Activated effector memory CD4-positive, alpha-beta T cell treated with Interleukin-2 at 50 U/mL for 16 hours (primary cell): ENCODE results near the gene MAP2K6.
"Not testable (repeated sequence)": the region's sequence is repeated elsewhere in the genome, so short reads cannot be mapped to it uniquely, and the experiment has no call there.

Source experiments
- DNase-seq: peaks from one replicate; pipeline ENCODE4 v3.0.0-alpha.2; 2020

The MAP2K6 gene

DNA sequence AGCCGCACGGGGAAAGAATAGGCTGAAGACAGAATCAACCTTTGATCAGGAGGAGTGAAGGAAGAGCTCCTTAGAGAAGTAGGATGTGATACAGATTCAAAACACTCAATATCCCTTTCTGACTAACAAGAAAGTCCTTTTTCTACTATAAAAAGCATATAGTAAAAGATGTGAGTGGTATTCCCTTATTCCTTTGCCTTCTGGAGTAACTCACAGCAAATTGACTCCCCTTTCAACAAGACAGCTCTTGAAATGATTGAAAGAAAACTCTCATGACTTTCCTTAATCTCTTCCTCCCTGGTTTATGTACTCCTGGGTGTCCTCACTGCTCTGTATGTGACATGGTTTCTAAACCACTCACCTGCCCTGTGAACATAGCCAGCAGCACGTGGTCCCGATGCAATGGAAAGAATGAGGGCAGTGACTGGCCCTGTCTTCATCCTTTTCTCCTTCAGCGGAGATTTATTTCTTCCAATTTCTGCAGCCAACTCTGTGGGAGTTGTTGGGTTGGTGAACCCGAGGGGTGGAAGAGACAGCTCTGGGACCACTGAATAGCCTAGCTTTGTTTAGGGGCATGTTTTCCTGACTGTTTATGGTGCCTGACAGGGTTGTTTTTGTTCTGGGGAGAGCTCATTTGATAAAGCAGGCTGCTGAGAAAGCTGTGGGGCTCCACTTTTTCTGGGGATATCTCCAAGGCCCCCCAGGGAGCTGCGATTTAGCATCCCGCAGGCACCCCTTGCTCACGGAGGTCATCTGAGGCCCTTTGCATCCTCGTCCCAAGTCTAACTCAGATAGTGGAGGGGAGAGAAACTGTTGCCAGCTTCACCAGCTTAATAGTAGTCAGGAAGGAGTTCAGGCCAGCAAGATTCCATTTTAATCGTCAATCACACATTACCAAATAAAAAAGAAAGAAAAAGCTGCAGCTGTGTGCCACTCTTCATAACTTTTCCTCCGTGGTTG lies 46.7 kb downstream of the MAP2K6 start:
- DNase-seq = no peak

DNA sequence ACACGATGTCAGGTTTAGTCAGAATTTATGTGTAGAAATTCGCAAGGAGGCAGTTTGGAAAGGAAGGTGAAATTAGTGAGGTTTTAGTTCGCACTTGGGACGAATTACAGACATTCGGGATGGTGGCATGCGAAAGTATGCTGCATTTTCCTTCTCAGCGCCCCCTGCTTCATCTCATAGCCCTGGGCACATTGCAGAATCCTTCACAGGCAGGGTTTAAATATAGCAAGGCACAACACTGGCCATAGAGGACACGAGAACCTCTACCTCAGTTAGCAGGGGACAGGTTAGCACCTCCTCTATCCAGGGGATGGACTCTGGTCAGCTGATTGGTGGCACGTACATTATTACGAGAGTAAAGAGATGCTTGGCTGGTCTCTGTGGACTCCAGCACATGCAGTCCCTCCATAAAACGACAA lies 47.5 kb downstream of the MAP2K6 start:
- no peak for DNase-seq

DNA sequence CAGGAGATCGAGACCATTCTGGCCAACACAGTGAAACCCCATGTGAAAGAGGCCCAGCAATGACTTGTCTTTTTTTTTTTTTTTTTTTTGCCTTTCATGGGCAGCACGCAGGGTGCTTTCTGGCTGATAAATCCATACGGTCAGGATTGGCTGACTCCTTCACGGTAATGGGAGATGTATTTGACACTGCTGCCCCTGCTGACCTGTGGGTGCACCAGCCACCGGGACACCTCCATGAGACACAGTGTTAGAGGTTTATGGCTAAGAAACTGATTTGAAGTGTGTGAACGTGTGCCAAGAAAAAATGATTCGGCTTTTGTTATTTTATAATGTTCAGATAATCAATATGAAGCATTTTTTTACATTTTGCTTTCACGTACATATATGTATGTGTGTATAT lies 48.4 kb downstream of the MAP2K6 start:
- DNase-seq = no peak

DNA sequence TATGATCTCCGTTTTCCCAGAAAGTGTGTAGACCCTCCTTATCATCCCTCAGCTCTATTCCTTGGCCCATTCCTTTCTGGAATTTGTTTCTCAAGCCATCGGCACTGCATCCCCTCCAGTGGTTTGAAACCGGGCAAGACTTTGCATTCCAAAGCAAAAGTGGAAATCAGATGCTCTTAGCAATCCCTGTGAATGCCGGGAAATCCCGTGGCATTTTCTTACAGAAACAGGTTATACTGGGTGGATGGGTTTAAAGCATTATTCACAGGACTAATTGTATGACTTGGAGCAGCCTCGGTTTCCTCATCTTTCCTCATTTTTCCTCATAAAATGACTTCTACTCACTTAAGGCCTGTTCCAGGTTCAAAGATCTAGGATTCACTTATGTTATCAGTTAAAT lies 52.0 kb downstream of the MAP2K6 start:
- no peak for DNase-seq

DNA sequence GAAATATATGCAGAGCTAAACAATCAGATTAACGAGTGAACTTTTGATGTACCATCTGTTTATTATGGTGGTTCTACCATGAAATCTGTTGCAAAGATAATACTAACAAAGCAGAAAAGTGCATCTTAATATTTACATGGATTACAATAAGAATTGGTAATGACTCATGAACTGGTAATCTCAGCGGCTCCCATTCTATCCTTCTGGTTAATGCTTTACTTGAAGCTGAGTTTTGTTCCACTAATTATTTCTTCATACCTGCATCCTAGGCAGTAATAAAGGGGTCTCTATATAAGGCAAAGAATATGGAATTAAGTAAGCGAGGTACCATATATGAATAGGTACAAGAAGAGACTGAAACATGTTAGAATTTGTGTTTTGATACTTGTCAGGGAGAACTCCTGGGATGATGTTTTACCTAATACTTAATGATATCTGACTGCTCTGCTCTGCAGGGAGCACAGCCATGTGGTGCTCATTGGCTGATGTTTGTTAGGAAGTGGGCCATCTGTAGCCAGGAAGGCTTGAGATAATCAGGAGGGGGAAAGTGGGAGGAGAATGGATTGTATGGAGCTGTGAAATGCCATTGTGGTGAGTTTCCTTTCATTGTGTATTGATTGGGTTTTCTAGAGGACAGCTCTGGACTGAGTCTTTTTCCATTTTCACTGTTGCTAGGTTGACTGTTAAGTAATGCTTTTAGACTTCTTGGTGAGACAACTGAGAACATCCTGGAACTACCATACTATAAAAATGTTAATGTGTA lies 52.6 kb downstream of the MAP2K6 start:
- no peak for DNase-seq

DNA sequence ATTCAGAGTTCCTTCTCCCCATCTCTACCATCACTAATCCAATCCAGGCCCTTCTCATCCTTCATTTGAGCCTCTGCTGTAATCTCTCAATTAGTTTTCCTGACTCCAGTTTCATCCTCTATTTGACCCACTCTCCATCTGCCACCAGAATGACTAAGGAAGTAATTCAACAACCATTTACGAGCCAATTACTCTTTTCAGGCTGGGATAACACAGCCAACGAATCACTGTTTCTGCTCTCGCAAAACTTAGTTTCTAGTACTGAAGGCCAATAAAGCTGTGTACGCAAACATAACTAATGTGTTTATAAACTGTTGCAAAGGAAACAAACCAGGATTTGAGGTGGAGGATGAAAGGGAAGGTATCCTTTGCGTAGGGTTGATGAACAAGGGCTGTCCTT lies 53.7 kb downstream of the MAP2K6 start:
- DNase-seq = no peak

DNA sequence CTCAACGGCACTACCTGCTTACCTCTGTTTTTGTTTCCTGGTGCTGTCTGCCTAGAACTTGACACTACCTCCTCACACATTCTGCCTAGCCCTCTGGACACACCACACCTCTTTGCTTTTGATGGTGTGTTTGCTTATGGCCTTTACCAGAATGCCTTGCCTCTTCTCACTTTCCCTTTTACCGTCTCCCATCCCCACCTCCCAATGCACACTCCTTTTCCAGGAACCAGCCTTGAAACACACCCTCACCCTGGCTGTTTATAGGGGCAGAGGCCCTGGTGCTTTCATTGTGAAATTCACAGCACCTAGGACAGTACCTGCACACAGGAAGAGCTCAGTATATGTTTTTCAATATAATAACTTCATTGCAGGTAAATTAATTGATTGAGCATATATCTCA lies 56.2 kb downstream of the MAP2K6 start:
- DNase-seq = no peak

DNA sequence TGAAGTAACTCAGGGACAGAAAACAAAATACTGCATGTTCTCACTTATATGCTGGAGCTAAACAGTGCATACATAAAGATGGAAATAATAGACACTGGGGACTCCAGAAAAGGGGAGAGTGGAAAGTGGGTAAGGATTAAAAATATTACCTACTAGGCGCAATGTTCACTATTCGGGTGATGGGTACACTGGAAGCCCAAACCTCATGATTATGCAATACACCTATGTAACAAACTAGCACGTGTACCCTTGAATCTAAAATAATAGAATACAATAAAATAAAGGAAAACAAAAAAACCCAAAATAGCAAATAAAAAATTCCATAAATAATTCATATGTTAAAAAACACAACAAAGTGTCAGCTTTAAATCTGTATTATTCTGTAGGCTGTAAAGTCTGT lies 56.9 kb downstream of the MAP2K6 start:
- DNase-seq = no peak

DNA sequence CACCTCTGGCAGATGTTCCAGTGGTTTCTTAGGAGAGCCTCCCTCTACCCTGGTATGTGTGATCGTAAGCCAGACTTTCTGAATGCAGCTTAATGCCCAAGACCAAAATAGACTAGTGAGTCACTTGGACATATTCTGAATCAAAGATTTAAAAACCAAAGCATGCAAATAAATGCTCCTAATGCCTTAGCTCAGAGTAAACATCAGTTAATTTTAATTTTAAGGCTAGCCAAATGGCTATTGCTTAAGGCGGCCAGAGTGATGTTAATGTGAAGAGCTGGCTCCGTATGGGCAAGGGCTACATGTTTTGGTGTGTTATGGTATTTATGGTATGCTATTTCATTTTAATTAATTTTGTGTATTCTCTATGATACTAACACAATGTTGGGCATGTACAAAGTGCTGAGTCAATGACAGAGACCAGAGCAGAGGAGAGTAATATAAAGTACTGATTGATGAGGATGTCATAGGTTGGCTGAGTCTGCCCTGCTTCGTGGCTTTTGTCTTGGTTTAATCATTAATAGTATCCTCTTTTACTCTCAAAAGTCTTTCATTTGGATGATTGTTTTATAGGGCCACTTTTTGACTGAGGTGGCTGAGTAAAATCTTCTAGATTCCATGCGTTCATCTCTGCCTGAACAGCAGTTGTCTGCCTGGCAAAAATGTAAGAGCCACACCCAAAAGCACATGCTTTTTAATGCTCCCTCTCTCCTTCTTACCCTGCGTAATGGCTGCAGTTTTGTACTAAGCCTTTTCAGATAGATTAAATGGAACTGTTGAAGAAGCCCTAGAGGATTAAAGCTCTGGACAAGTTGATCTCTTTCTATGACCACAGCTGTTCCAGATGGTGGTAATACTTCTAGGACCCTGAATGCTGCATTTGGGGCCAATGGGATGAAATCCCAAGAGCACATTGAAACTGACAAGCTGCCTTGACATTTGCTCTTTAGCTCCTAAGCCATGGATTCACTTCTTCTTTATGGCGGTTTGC lies 59.6 kb downstream of the MAP2K6 start:
- DNase-seq = no peak

DNA sequence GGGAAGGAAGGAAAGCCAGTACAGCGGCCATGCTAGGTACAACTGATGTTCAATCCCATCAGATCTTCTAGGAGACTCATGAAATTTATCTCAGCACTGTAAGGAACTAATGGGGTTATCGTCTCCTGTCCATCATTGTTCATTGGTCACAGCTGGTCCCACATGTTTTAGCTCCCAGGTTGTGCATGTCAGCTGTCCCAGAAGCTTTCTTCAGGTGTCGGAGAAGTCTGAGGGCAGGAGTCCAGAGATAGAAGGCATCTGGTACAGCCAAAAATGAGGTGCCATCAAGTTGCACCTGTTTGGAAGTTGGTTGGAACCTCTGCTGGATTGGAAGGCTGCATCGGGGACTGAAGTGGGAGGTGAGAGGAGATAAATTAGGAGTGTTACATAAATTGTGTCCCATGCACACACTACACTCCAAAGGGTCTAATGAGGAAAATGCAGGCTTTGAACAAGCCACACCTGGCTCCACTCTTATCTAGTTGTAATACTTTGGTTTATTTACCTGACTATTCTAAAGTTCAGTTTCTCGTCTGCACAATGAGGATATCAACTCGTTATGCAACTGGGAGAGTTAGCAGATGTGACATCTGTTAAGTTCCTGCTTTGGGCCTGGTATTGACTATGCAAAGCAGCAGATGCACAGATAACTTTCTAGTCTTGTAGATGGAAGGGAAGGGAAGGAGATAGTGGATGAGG lies 62.9 kb downstream of the MAP2K6 start:
- DNase-seq = no peak

DNA sequence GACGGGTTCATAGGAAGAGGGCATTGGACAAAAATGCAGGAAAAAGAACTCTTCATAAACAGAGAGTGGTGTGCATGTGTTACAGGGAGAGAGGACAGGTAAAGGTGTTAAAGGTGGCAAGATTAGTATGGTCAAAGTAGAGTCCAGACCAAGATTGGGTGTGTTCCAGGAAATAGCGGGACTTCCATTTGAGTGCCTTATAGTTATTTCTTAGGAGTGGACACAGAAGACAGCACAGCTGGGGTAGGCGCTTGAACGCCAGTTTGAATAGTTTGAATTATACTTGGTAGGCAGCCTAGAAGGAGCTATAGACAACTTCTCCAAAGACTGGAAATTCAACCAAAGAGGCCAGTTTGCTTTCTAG lies 63.4 kb downstream of the MAP2K6 start:
- DNase-seq = no peak

DNA sequence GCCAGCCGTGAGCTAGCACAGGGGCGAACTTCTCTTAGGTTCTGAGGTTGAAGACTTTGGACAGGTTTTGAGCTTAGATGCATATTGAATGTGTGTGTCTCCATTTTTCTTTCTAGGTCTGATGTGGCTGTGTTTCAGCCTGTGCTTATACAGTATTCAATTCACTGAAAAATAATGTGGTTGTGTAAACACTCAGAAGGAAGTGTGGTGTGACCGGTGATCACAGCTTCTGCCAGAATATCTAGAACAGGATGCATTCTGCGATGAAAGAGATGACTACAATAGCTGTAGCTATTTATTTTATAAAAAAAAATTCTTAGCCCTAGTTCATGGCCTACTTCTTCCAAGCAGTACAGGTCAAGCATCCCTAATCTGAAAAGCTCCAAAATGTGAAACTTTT lies 64.4 kb downstream of the MAP2K6 start:
- no peak for DNase-seq

DNA sequence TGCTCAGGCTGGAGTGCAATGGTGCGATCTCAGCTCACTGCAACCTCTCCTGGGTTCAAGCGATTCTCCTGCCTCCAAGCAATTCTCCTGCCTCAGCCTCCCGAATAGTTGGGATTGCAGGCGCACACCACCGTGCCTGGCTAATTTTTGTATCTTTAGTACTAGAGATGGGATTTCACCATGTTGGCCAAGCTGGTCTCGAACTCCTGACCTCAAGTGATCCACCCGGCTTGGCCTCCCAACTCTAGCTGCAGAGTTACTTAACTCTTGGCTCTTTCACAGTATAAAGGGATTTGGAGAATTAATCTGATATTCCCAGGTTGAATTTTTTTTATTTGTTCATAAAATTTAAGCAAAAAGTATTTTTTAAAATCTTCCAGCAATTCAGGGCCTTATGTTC lies 65.3 kb downstream of the MAP2K6 start:
- DNase-seq = not testable (repeated sequence)

DNA sequence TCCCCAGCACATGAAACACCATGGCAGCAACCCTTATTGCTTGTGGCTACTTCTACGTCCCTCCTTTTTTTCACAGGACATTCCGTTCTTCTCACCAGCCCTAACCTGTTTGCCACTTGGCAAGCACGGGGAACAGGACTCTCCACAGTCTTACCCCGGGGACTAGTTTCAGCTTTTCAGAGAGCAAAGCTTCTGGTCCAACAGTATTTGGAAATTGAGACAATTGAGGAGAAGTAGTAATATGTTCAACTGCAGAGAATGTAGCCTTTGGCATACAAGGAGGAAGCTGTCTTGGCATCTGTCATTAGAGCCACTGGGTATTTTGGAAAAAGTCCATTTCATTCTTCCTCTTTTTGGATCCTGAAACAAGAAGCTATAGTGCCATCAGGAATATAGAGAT lies 65.7 kb downstream of the MAP2K6 start:
- DNase-seq = no peak

DNA sequence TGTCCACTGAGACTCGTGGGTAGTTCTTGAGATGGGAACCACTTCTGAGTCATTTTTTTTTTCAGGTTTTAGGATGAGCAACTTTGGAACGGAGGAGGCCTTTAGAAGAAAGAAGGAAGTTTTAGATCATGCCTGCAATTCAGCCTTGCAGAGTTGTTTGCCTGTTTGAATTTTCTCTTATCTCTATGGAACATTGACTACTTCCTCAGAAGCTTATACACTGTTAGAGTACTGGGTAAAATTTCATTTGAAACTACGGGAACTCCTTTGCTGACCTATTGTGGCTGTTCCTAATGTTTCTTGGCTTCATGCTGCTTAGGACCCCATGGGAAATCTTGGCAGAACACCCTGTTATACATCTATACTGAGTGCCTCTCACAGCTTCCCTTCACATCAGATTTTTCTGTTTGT lies 70.8 kb downstream of the MAP2K6 start:
- DNase-seq = no peak

DNA sequence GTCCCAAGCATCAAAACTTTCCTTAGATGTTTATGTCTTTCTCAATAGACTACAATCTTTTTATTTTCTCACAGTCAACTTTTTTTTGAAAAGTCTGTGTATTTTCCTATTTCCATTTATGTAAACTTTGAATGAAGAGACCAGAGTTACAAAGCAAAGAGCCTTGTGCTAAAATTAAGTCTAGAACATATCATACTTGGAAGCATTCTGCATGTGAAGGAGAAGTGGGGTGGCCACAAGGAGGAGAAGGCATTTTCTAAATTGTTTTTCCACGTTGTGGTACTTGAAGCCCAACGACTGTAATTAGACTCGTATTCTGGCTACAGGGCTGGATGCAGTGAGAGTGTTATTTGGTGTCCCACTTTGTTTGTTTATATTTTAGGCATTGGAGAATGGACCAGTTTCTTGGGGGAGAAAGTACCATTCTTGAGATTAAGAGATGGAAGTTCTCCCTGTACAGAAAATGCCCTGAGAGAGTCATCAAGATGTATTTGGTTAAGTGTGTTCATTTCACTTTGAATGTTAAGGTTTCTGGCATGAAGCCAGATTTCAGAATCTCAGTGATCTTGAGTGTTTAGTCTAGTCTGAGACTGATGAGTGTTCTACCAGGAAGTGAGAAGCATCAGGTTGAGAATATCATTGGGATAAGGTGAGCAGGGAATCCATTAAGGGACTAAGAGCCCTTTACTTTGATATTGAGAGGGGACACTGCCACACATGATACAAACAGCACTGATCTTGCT lies 71.6 kb downstream of the MAP2K6 start:
- no peak for DNase-seq

DNA sequence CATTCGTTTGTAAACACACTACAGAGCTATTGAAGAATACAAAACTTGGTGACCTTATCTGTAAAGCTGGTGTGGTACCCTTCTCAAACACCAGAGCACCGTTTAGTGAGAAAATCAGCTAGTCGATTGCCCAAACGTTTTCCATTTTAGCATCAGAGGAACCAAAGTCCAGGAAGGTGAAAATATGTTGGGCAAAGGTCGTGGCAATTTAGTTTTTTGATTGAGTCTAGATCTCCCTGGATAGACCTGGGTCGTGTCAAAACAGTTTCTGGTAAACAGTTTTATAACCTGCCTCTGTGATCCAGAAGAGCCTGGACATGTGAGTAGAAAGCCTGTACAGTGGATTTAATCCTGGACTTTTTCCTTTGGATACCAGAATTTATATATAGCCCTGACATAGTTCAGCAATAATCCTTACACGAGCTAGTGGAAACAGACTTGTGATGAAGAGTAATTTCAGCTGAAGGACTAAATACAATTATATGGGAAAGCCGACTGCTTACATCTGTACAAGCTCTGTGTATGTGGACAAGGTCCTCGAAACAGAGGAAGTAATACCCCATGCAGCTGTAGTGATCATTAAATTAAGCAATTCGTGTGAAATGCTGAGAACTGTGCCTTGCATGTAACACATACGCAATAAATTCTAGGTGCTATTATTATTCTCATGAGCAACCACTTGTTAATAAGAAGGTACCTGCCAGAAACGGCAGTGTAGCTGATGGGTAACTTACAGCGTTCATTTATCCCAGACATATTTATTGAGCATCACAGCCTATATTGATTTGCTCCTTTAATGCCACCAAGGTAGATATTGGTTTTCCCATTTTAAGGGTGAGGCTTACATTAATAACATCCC lies 72.5 kb downstream of the MAP2K6 start:
- no peak for DNase-seq

DNA sequence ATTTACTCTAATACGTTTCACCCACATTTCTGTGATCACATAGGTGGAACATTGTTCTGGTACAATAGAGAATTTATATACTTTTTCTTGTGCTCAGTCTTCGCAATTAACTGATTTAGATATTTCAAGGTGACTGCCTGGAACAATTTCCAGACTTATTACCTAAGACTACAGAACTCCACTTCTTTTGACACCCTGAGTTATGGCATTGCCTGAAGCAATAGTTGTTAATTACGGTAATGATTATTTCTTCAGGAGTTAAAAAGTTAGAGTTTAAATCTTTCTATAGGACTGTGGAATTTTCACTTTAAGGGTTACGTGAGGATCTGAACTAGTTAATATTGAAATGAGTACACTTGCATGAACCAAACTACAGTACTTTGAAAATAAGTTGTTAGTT lies 74.8 kb downstream of the MAP2K6 start:
- no peak for DNase-seq

DNA sequence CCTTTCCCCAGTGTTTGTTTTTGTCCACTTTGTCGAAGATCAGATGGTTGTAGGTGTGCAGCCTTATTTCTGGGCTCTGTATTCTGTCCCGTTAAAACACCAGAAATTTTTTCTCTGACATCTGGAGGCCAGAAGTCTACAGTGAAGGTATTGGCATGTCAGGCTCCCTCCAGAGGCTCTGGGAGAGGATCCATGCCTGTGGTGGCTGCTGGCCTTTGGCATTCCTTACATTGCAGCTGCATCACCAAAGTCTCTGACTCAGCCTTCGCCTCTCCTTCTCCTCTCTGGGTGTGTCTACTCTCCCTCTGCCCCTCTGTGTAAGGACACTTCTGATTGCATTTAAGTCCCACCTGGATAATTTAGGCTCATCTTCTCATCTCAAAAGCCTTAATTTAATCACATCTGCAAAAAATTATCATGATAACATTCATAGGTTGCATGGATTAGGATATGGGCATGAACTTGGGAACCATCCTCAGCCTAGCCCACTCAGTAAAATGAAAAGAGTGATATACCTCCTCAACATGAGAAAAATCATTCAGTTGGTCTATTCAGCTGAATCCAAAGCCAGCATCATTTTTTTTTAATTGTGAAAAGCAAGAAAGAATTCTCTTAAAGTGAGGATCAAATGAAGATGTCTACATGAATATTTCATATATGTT lies 78.0 kb downstream of the MAP2K6 start:
- no peak for DNase-seq

DNA sequence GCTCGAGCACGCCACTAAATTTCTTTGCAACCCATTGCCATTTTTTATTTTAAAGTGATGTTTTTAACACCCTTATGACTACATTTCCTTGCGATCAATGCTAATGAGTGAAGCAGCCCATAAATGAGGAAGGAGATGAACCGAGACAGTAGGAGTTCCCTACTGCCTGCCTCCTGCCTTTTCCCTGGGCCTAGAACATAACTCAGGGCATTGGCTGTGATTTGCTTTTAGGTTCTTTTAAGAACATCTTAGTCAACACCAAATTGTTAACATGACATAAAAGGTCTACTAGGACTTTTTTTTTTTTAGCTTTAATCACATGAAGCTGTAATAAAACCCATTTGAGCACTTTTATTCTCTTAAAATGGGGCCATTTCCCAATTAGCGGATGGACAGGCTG lies 81.3 kb downstream of the MAP2K6 start:
- no peak for DNase-seq
